IMR-90 (cell line): Measurements from ENCODE around the gene SERINC3. TPM values are rescaled to one million over a fixed set of nuclear protein-coding genes. Genes with fewer than 3 reads are reported as not detected.

Source experiments
- ATAC-seq: fragments of 200-7000 bp; cut with Tn5 transposase; 2 replicates; pipeline ENCODE4 v1.9.1; 2020; ENCODE audit warnings: low read depth, mild to moderate bottlenecking, moderate library complexity
- BruUV-seq: library from RNA; stranded (reverse); fragments of 400-500 nt; replicated peaks from 2 replicates; lab custom pipeline; 2021; lab: Mats Ljungman, UMichigan
- CTCF ChIA-PET: fragments of 300-600 bp; formaldehyde crosslinking; extraction: SDS; loops from one replicate; lab custom pipeline; 2021; ENCODE audit warnings: antibody characterized with exemption; lab: Yijun Ruan, JAX
- POLR2A ChIA-PET: fragments of 300-600 bp; sonication (Branson Sonifier 250); formaldehyde crosslinking; loops from one replicate; lab custom pipeline; 2022; ENCODE audit warnings: antibody characterized with exemption; ENCODE audit not compliant: unreplicated experiment; lab: Charles Lee
- DNase-seq: peaks from one replicate; pipeline ENCODE4 v3.0.0; 2013
- H2AFZ ChIP-seq: replicated peaks from 2 replicates; pipeline ENCODE3; 2013; ENCODE audit warnings: low read length, mild to moderate bottlenecking; ENCODE audit not compliant: poor library complexity
- H2AK5ac ChIP-seq: 2 replicates; pipeline ENCODE4 v1.6.1; 2013; ENCODE audit warnings: low read depth, low read length, inconsistent platforms
- H2AK9ac ChIP-seq: replicated peaks from 2 replicates; pipeline ENCODE3; 2013; ENCODE audit warnings: mild to moderate bottlenecking, low read depth, low read length, moderate library complexity; ENCODE audit not compliant: poor library complexity
- H2BK120ac ChIP-seq: 2 replicates; pipeline ENCODE4 v1.6.1; 2013; ENCODE audit warnings: low read depth, low read length, inconsistent platforms
- H2BK15ac ChIP-seq: 3 replicates; pipeline ENCODE4 v1.6.1; 2013; ENCODE audit warnings: low read depth, low read length, inconsistent platforms
- H2BK20ac ChIP-seq: 2 replicates; pipeline ENCODE4 v1.6.1; 2013; ENCODE audit warnings: low read depth, mild to moderate bottlenecking, inconsistent platforms, low read length, moderate library complexity
- H2BK5ac ChIP-seq: 2 replicates; pipeline ENCODE4 v1.6.1; 2013; ENCODE audit warnings: mild to moderate bottlenecking, low read depth, low read length, inconsistent platforms; ENCODE audit not compliant: poor library complexity, severe bottlenecking
- H3K14ac ChIP-seq: replicated peaks from 2 replicates; pipeline ENCODE4 v1.6.1; 2013; ENCODE audit warnings: low read depth, low read length, inconsistent platforms
- H3K18ac ChIP-seq: 2 replicates; pipeline ENCODE4 v1.6.1; 2013; ENCODE audit warnings: low read depth, low read length, control low read depth
- H3K23ac ChIP-seq: 2 replicates; pipeline ENCODE4 v1.6.1; 2013; ENCODE audit warnings: low read depth, low read length, inconsistent platforms
- H3K27ac ChIP-seq: 2 replicates; pipeline ENCODE4 v1.5.1; 2013; ENCODE audit warnings: mild to moderate bottlenecking, control low read depth, low read length; ENCODE audit not compliant: insufficient read depth
- H3K27me3 ChIP-seq: 2 replicates; pipeline ENCODE4 v1.6.1; 2013; ENCODE audit warnings: low read length; ENCODE audit not compliant: control insufficient read depth, insufficient read depth
- H3K36me3 ChIP-seq: 2 replicates; pipeline ENCODE4 v1.6.1; 2013; ENCODE audit warnings: low read length, mixed read lengths; ENCODE audit not compliant: control insufficient read depth, insufficient read depth
- H3K4ac ChIP-seq: 2 replicates; pipeline ENCODE4 v1.6.1; 2013; ENCODE audit warnings: low read depth, low read length, inconsistent platforms
- H3K4me1 ChIP-seq: 2 replicates; pipeline ENCODE4 v1.6.1; 2013; ENCODE audit warnings: low read length, mixed read lengths; ENCODE audit not compliant: control insufficient read depth, insufficient read depth
- H3K4me2 ChIP-seq: 2 replicates; pipeline ENCODE4 v1.6.1; 2013; ENCODE audit warnings: low read depth, mild to moderate bottlenecking, control low read depth, low read length, moderate library complexity
- H3K4me3 ChIP-seq: 2 replicates; pipeline ENCODE4 v1.5.1; 2013; ENCODE audit warnings: low read depth, mild to moderate bottlenecking, control low read depth, low read length, moderate library complexity; ENCODE audit not compliant: insufficient read depth
- H3K56ac ChIP-seq: 2 replicates; pipeline ENCODE4 v1.6.1; 2013; ENCODE audit warnings: low read length, inconsistent platforms; ENCODE audit not compliant: insufficient read depth; ENCODE audit errors: extremely low read depth
- H3K79me1 ChIP-seq, 2 experiments: 2 replicates each; pipeline ENCODE4 v1.6.1; 2013; ENCODE audit warnings: low read length in 2 of 2, inconsistent platforms in 1 of 2, low read depth in 1 of 2
- H3K9ac ChIP-seq: 2 replicates; pipeline ENCODE4 v1.6.1; 2013; ENCODE audit warnings: low read depth, low read length, control low read depth
- H3K9me1 ChIP-seq: 2 replicates; pipeline ENCODE4 v1.6.1; 2013; ENCODE audit warnings: low read length, inconsistent platforms; ENCODE audit not compliant: insufficient read depth
- H3K9me3 ChIP-seq: 2 replicates; pipeline ENCODE4 v1.6.1; 2013; ENCODE audit warnings: low read length; ENCODE audit not compliant: control insufficient read depth, insufficient read depth
- H4K20me1 ChIP-seq: 2 replicates; pipeline ENCODE4 v1.6.1; 2013; ENCODE audit warnings: low read length, inconsistent platforms; ENCODE audit not compliant: insufficient read depth
- H4K5ac ChIP-seq: 2 replicates; pipeline ENCODE4 v1.6.1; 2013; ENCODE audit warnings: mild to moderate bottlenecking, low read depth, low read length, control low read depth
- H4K8ac ChIP-seq, 2 experiments: 2 replicates each; pipeline ENCODE4 v1.6.1; 2013; ENCODE audit warnings: low read depth in 2 of 2, low read length in 2 of 2, control low read depth in 1 of 2, inconsistent platforms in 1 of 2
- H4K91ac ChIP-seq: 2 replicates; pipeline ENCODE4 v1.6.1; 2013; ENCODE audit warnings: low read depth, low read length, inconsistent platforms; ENCODE audit not compliant: insufficient read depth
- CEBPB ChIP-seq: IDR thresholded peaks from 2 replicates; pipeline ENCODE4 v1.6.1; 2012; ENCODE audit warnings: low read depth, low read length, improper control_type of control experiment
- MAFK ChIP-seq: IDR thresholded peaks from 2 replicates; pipeline ENCODE4 v1.6.1; 2012; ENCODE audit warnings: low read depth, low read length, improper control_type of control experiment
- MAZ ChIP-seq: IDR thresholded peaks from 2 replicates; pipeline ENCODE4 v1.6.1; 2012; ENCODE audit warnings: low read depth, mild to moderate bottlenecking, low read length, improper control_type of control experiment, moderate library complexity, borderline replicate concordance
- WGBS, 2 experiments: methylation state at CpG; one replicate each; pipeline versions ENCODE4 v1.1.5 to v1.1.7; 2013; ENCODE audit warnings: missing lambda C conversion rate in 2 of 2; ENCODE audit not compliant: insufficient read length in 1 of 2; ENCODE audit errors: extremely low coverage in 2 of 2; 5-methylcytosine and 5-hydroxymethylcytosine counted together
- dilution Hi-C: fragments of 300-500 bp; cut with HindIII; formaldehyde crosslinking; loops from one replicate; pipeline ENCODE4 v1.14.3; 2018; ENCODE audit warnings: low sequenced_read_pairs; ENCODE audit not compliant: unreplicated experiment
- in situ Hi-C: fragments of 300-500 bp; cut with MboI; formaldehyde crosslinking; loops from 3 replicates; pipeline ENCODE4 v1.14.3; 2019; ENCODE audit warnings: low sequenced_read_pairs, inconsistent platforms, mixed read lengths
- intact Hi-C: fragments of 100-400 bp; cut with micrococcal nuclease; formaldehyde crosslinking; loops from 2 replicates; pipeline ENCODE4 v1.10.0; 2022
- polyA plus RNA-seq, 3 experiments: library from polyadenylated mRNA; depleted of rRNA; stranded (reverse); fragments of >200 nt; gene quantifications; 2 replicates each; pipeline ENCODE4 v1.2.3, GENCODE V29; 2012; ENCODE audit warnings: low replicate concordance in 1 of 3
- total RNA-seq: library from RNA; depleted of rRNA; stranded (reverse); fragments of >200 nt; gene quantifications from 2 replicates; pipeline ENCODE4 v1.2.3, GENCODE V29; 2012

SERINC3 gene
- total and polyA plus RNA-seq, 2 of the 4 experiments (the other 2 are of a cell fraction): 101 to 132 TPM

DNA sequence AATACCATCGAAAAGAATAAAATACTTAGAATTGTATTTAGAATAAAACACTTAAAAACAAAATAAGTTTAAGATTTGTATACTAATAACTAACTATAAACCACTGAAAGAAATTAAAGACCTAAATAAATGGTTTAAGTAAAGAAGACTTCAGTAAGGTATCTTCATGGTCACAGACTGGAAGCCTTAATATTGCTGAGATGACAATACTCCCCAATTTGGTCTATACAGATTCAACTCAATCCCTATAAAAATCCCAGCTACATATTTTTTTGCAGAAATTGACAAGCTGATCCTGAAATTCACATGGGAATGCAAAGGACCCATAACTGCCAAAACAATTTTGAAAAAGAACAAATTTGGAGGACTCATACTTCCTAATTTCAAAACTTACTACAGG, 18.9 kb downstream of the SERINC3 start:
- no peak overlapping the region for H4K5ac ChIP-seq
- H3K9ac ChIP-seq: no peak overlapping the region
- H3K79me1 ChIP-seq: peaks cover 27 to 43% of the 10 kb centered on the region in 2 experiments
- peaks cover 7% of the 10 kb centered on the region; the same call in 1 of the 2 replicates for H4K20me1 ChIP-seq
- ATAC-seq: no peak
- H3K27ac ChIP-seq: no peak overlapping the region
- no peak overlapping the region for H3K4me3 ChIP-seq
- H3K27me3 ChIP-seq: no peaks in the 10 kb centered on the region
- DNase-seq: no peak
- H4K8ac ChIP-seq: no peak overlapping the region
- no peak overlapping the region for H3K18ac ChIP-seq
- WGBS, 2 experiments: no CpG with 5 or more reads among the region's 1 CpG
- H2AFZ ChIP-seq: no peak overlapping the region
- H2AK9ac ChIP-seq: no peak overlapping the region
- dilution Hi-C loops: no loop called here
- H2AK5ac ChIP-seq: no peak overlapping the region
- H3K36me3 ChIP-seq: peaks cover 46% of the 10 kb centered on the region
- TF ChIP-seq MAFK (peak; percentile 66), CEBPB (no peak), MAZ (no peak)
- in situ Hi-C loops: no loop called here
- H3K23ac ChIP-seq: no peak overlapping the region
- H3K56ac ChIP-seq: no peak overlapping the region
- no peak overlapping the region for H4K91ac ChIP-seq
- no peaks in the 10 kb centered on the region for H3K9me3 ChIP-seq
- intact Hi-C loops: no loop called here
- H2BK20ac ChIP-seq: no peak overlapping the region
- H3K4me2 ChIP-seq: no peak overlapping the region
- BruUV-seq: no TSS peak
- H3K9me1 ChIP-seq: peaks cover 14% of the 10 kb centered on the region
- no peak overlapping the region for H3K4ac ChIP-seq
- no peak overlapping the region for H2BK5ac ChIP-seq
- H2BK15ac ChIP-seq: no peak overlapping the region
- no peak overlapping the region for H2BK120ac ChIP-seq
- POLR2A ChIA-PET: no interaction called here
- no peak overlapping the region for H3K14ac ChIP-seq
- H3K4me1 ChIP-seq: peaks cover 6% of the 10 kb centered on the region
- CTCF ChIA-PET: interaction anchor here (0.7 kb wide), 1 partner anchor 50 kb away, joined by 3 read pairs; no protein-coding TSS in a partner anchor
